GM19099 (cell line): ENCODE data around the gene TBCB.
A peak's percentile ranks its signal among the peaks of the same experiment; 100 is the strongest.

Source experiments
- POLR2A ChIP-seq: IDR thresholded peaks from 3 replicates; pipeline ENCODE4 v1.6.1; 2011; ENCODE audit warnings: low read depth; ENCODE audit not compliant: insufficient read length; ENCODE audit errors: extremely low read depth

Gene TBCB

GRCh38 chr19:36113894-36114720 lies 1.2 kb upstream of the TBCB start:
- no peak for TF ChIP-seq POLR2A

GRCh38 chr19:36114721-36115452 lies 381 bp upstream of the TBCB start, which contains the start of gene POLR2I:
TSS of gene POLR2I (minus strand) at chr19:36114875. CDS start at chr19:36114856, 19 bp downstream.
- peak; percentile 77 for TF ChIP-seq POLR2A

- no peak for TF ChIP-seq POLR2A
Observed at GRCh38 chr19:36116344-36116637, 1.0 kb downstream of the TBCB start.

- no peak for TF ChIP-seq POLR2A
Observed at GRCh38 chr19:36120092-36120983, 5.1 kb downstream of the TBCB start.

- no peak for TF ChIP-seq POLR2A
Observed at GRCh38 chr19:36120984-36121358, 5.7 kb downstream of the TBCB start.

GRCh38 chr19:36121486-36122124 lies 6.3 kb downstream of the TBCB start:
- TF ChIP-seq POLR2A, result no peak

GRCh38 chr19:36125557-36125956 lies 10.3 kb downstream of the TBCB start:
- TF ChIP-seq POLR2A, result no peak

GRCh38 chr19:36128392-36128736 lies 13.1 kb downstream of the TBCB start:
- no peak for TF ChIP-seq POLR2A

- no peak for TF ChIP-seq POLR2A
Observed at GRCh38 chr19:36136964-36137686, 21.9 kb downstream of the TBCB start.

- no peak for TF ChIP-seq POLR2A
Observed at GRCh38 chr19:36139120-36139472, 23.8 kb downstream of the TBCB start.

- TF ChIP-seq POLR2A, result peak; percentile 82
Observed at GRCh38 chr19:36139473-36140303, 24.4 kb downstream of the TBCB start, which contains the start of gene CAPNS1. TSS of gene CAPNS1 (plus strand) at chr19:36140066. CDS start at chr19:36141012, 946 bp downstream.

GRCh38 chr19:36140304-36141038 lies 25.2 kb downstream of the TBCB start:
- no peak for TF ChIP-seq POLR2A
